IMR-90 (cell line): ENCODE data around the gene LDB2. TPM values are rescaled to one million over a fixed set of nuclear protein-coding genes. Genes with fewer than 3 reads are reported as not detected.
A peak's percentile ranks its signal among the peaks of the same experiment; 100 is the strongest.

Experiments used
- ATAC-seq: fragments of 200-7000 bp; cut with Tn5 transposase; 2 replicates; pipeline ENCODE4 v1.9.1; 2020; ENCODE audit warnings: low read depth, mild to moderate bottlenecking, moderate library complexity
- BruUV-seq: library from RNA; stranded (reverse); fragments of 400-500 nt; replicated peaks from 2 replicates; lab custom pipeline; 2021; lab: Mats Ljungman, UMichigan
- CTCF ChIA-PET: fragments of 300-600 bp; formaldehyde crosslinking; extraction: SDS; loops from one replicate; lab custom pipeline; 2021; ENCODE audit warnings: antibody characterized with exemption; lab: Yijun Ruan, JAX
- POLR2A ChIA-PET: fragments of 300-600 bp; sonication (Branson Sonifier 250); formaldehyde crosslinking; loops from one replicate; lab custom pipeline; 2022; ENCODE audit warnings: antibody characterized with exemption; ENCODE audit not compliant: unreplicated experiment; lab: Charles Lee
- DNase-seq: peaks from one replicate; pipeline ENCODE4 v3.0.0; 2013
- H2AFZ ChIP-seq: replicated peaks from 2 replicates; pipeline ENCODE3; 2013; ENCODE audit warnings: low read length, mild to moderate bottlenecking; ENCODE audit not compliant: poor library complexity
- H2AK5ac ChIP-seq: 2 replicates; pipeline ENCODE4 v1.6.1; 2013; ENCODE audit warnings: low read depth, low read length, inconsistent platforms
- H2AK9ac ChIP-seq: replicated peaks from 2 replicates; pipeline ENCODE3; 2013; ENCODE audit warnings: mild to moderate bottlenecking, low read depth, low read length, moderate library complexity; ENCODE audit not compliant: poor library complexity
- H2BK120ac ChIP-seq: 2 replicates; pipeline ENCODE4 v1.6.1; 2013; ENCODE audit warnings: low read depth, low read length, inconsistent platforms
- H2BK15ac ChIP-seq: 3 replicates; pipeline ENCODE4 v1.6.1; 2013; ENCODE audit warnings: low read depth, low read length, inconsistent platforms
- H2BK20ac ChIP-seq: 2 replicates; pipeline ENCODE4 v1.6.1; 2013; ENCODE audit warnings: low read depth, mild to moderate bottlenecking, inconsistent platforms, low read length, moderate library complexity
- H2BK5ac ChIP-seq: 2 replicates; pipeline ENCODE4 v1.6.1; 2013; ENCODE audit warnings: mild to moderate bottlenecking, low read depth, low read length, inconsistent platforms; ENCODE audit not compliant: poor library complexity, severe bottlenecking
- H3K14ac ChIP-seq: replicated peaks from 2 replicates; pipeline ENCODE4 v1.6.1; 2013; ENCODE audit warnings: low read depth, low read length, inconsistent platforms
- H3K18ac ChIP-seq: 2 replicates; pipeline ENCODE4 v1.6.1; 2013; ENCODE audit warnings: low read depth, low read length, control low read depth
- H3K23ac ChIP-seq: 2 replicates; pipeline ENCODE4 v1.6.1; 2013; ENCODE audit warnings: low read depth, low read length, inconsistent platforms
- H3K27ac ChIP-seq: 2 replicates; pipeline ENCODE4 v1.5.1; 2013; ENCODE audit warnings: mild to moderate bottlenecking, control low read depth, low read length; ENCODE audit not compliant: insufficient read depth
- H3K27me3 ChIP-seq: 2 replicates; pipeline ENCODE4 v1.6.1; 2013; ENCODE audit warnings: low read length; ENCODE audit not compliant: control insufficient read depth, insufficient read depth
- H3K36me3 ChIP-seq: 2 replicates; pipeline ENCODE4 v1.6.1; 2013; ENCODE audit warnings: low read length, mixed read lengths; ENCODE audit not compliant: control insufficient read depth, insufficient read depth
- H3K4ac ChIP-seq: 2 replicates; pipeline ENCODE4 v1.6.1; 2013; ENCODE audit warnings: low read depth, low read length, inconsistent platforms
- H3K4me1 ChIP-seq: 2 replicates; pipeline ENCODE4 v1.6.1; 2013; ENCODE audit warnings: low read length, mixed read lengths; ENCODE audit not compliant: control insufficient read depth, insufficient read depth
- H3K4me2 ChIP-seq: 2 replicates; pipeline ENCODE4 v1.6.1; 2013; ENCODE audit warnings: low read depth, mild to moderate bottlenecking, control low read depth, low read length, moderate library complexity
- H3K4me3 ChIP-seq: 2 replicates; pipeline ENCODE4 v1.5.1; 2013; ENCODE audit warnings: low read depth, mild to moderate bottlenecking, control low read depth, low read length, moderate library complexity; ENCODE audit not compliant: insufficient read depth
- H3K56ac ChIP-seq: 2 replicates; pipeline ENCODE4 v1.6.1; 2013; ENCODE audit warnings: low read length, inconsistent platforms; ENCODE audit not compliant: insufficient read depth; ENCODE audit errors: extremely low read depth
- H3K79me1 ChIP-seq, 2 experiments: 2 replicates each; pipeline ENCODE4 v1.6.1; 2013; ENCODE audit warnings: low read length in 2 of 2, inconsistent platforms in 1 of 2, low read depth in 1 of 2
- H3K9ac ChIP-seq: 2 replicates; pipeline ENCODE4 v1.6.1; 2013; ENCODE audit warnings: low read depth, low read length, control low read depth
- H3K9me1 ChIP-seq: 2 replicates; pipeline ENCODE4 v1.6.1; 2013; ENCODE audit warnings: low read length, inconsistent platforms; ENCODE audit not compliant: insufficient read depth
- H3K9me3 ChIP-seq: 2 replicates; pipeline ENCODE4 v1.6.1; 2013; ENCODE audit warnings: low read length; ENCODE audit not compliant: control insufficient read depth, insufficient read depth
- H4K20me1 ChIP-seq: 2 replicates; pipeline ENCODE4 v1.6.1; 2013; ENCODE audit warnings: low read length, inconsistent platforms; ENCODE audit not compliant: insufficient read depth
- H4K5ac ChIP-seq: 2 replicates; pipeline ENCODE4 v1.6.1; 2013; ENCODE audit warnings: mild to moderate bottlenecking, low read depth, low read length, control low read depth
- H4K8ac ChIP-seq, 2 experiments: 2 replicates each; pipeline ENCODE4 v1.6.1; 2013; ENCODE audit warnings: low read depth in 2 of 2, low read length in 2 of 2, control low read depth in 1 of 2, inconsistent platforms in 1 of 2
- H4K91ac ChIP-seq: 2 replicates; pipeline ENCODE4 v1.6.1; 2013; ENCODE audit warnings: low read depth, low read length, inconsistent platforms; ENCODE audit not compliant: insufficient read depth
- ELK1 ChIP-seq: fragments of 150-350 bp; IDR thresholded peaks from 2 replicates; pipeline ENCODE4 v1.6.1; 2016; ENCODE audit warnings: low read depth, mild to moderate bottlenecking, low read length, moderate library complexity, borderline replicate concordance
- WGBS, 2 experiments: methylation state at CpG; one replicate each; pipeline versions ENCODE4 v1.1.5 to v1.1.7; 2013; ENCODE audit warnings: missing lambda C conversion rate in 2 of 2; ENCODE audit not compliant: insufficient read length in 1 of 2; ENCODE audit errors: extremely low coverage in 2 of 2; 5-methylcytosine and 5-hydroxymethylcytosine counted together
- dilution Hi-C: fragments of 300-500 bp; cut with HindIII; formaldehyde crosslinking; loops from one replicate; pipeline ENCODE4 v1.14.3; 2018; ENCODE audit warnings: low sequenced_read_pairs; ENCODE audit not compliant: unreplicated experiment
- in situ Hi-C: fragments of 300-500 bp; cut with MboI; formaldehyde crosslinking; loops from 3 replicates; pipeline ENCODE4 v1.14.3; 2019; ENCODE audit warnings: low sequenced_read_pairs, inconsistent platforms, mixed read lengths
- intact Hi-C: fragments of 100-400 bp; cut with micrococcal nuclease; formaldehyde crosslinking; loops from 2 replicates; pipeline ENCODE4 v1.10.0; 2022
- polyA plus RNA-seq, 3 experiments: library from polyadenylated mRNA; depleted of rRNA; stranded (reverse); fragments of >200 nt; gene quantifications; 2 replicates each; pipeline ENCODE4 v1.2.3, GENCODE V29; 2012; ENCODE audit warnings: low replicate concordance in 1 of 3
- total RNA-seq: library from RNA; depleted of rRNA; stranded (reverse); fragments of >200 nt; gene quantifications from 2 replicates; pipeline ENCODE4 v1.2.3, GENCODE V29; 2012

Gene LDB2
- total and polyA plus RNA-seq, 2 of the 4 experiments (the other 2 are of a cell fraction) = 67.9 to 116 TPM

- intact Hi-C loops = no loop called here
- H4K20me1 ChIP-seq = no peaks in the 10 kb centered on the region
- H2BK120ac ChIP-seq = no peak overlapping the region
- no peaks in the 10 kb centered on the region for H3K9me3 ChIP-seq
- H2AK5ac ChIP-seq = no peak overlapping the region
- no peak overlapping the region for H3K4me3 ChIP-seq
- ATAC-seq (no peak), DNase-seq (no peak)
- H2BK5ac ChIP-seq = peak overlapping the region; percentile 29
- no peak overlapping the region for H3K4ac ChIP-seq
- POLR2A ChIA-PET = no interaction called here
- H4K5ac ChIP-seq = no peak overlapping the region
- H3K27me3 ChIP-seq = no peaks in the 10 kb centered on the region
- H4K8ac ChIP-seq = no peak overlapping the region
- H3K79me1 ChIP-seq = no peaks in the 10 kb centered on the region; a peak in 1 of 4 replicates
- H3K18ac ChIP-seq = no peak overlapping the region
- no peak overlapping the region for H3K23ac ChIP-seq
- no peaks in the 10 kb centered on the region for H3K9me1 ChIP-seq
- H3K27ac ChIP-seq = no peak overlapping the region
- no peak overlapping the region for H3K14ac ChIP-seq
- H3K36me3 ChIP-seq = no peaks in the 10 kb centered on the region
- dilution Hi-C loops = no loop called here
- H2AFZ ChIP-seq = no peak overlapping the region
- CTCF ChIA-PET = no interaction called here
- in situ Hi-C loops = no loop called here
- no peak for TF ChIP-seq ELK1
- H3K4me2 ChIP-seq = no peak overlapping the region
- no TSS peak for BruUV-seq
- H4K91ac ChIP-seq = no peak overlapping the region
- no peak overlapping the region for H3K56ac ChIP-seq
- peaks cover 8% of the 10 kb centered on the region for H3K4me1 ChIP-seq
- H2BK15ac ChIP-seq = no peak overlapping the region
- H3K9ac ChIP-seq = no peak overlapping the region
- 100% methylated on average over 2 of the region's 3 CpGs; no CpG with 5 or more reads in 1 of the 2 experiments for WGBS, 2 experiments
- H2AK9ac ChIP-seq = no peak overlapping the region
- no peak overlapping the region for H2BK20ac ChIP-seq
Measured at GRCh38 chr4:16730522-16731205, 167.8 kb downstream of the LDB2 start.
